ENCODE data around the gene FNTB. TPM values are rescaled to one million over a fixed set of nuclear protein-coding genes. Genes with fewer than 3 reads are reported as not detected.

FNTB gene
- total and polyA plus RNA-seq, 2 donors (not counting 1 experiment from before 2014, with no cell fraction given) = 6.6 to 10.2 TPM

DNA sequence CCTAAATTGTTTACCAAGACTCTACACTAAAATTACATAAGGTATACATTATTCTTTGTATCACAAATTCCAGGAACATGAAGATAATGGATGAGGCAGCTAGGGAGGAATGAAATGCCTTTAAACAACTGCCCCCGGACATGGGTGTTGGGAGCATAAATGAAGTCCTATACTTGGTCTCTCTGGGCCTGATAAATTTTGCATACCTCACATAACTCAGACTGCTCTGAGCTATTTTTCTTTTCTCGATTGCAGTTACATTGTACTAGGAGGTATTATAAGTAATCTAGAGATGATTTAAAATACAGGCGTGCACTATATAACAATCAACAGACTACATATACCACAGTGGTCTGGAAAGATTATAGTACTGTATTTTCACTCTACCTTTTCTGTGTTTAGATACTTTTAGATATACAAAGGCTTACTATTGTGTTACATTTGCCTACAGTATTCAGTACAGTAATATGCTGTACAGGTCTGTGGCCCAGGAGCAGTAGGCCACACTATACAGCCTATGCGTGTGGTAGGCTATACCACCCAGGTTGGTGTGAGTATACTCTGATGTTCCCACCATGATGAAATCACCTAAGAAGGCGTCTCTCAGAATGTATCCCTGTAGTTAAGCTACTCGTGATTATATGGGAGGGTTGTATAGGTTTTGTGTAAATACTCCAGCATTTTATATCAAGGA is 14.3 kb downstream of the FNTB start:
- Histone ChIP-seq H3K9me3 (ENCODE audit: control extremely low read depth in 1 of 3, control insufficient read depth in 2 of 3, insufficient read depth in 1 of 3, low read length in 2 of 3) (no peaks in the 10 kb centered on the region), H3K9ac (ENCODE audit: low read length) (no peak overlapping the region), H3K36me3 (replicated peaks in 1 of 2; ENCODE audit: control extremely low read depth in 1 of 2, control insufficient read depth in 1 of 2, extremely low read depth in 1 of 2, insufficient read depth in 2 of 2, low read length in 1 of 2) (no peaks in the 10 kb centered on the region), H3K79me2 (ENCODE audit: control insufficient read depth, insufficient read depth, low read length) (peaks cover 16% of the 10 kb centered on the region), H3K4me2 (replicated peaks; ENCODE audit: low read depth, low read length, poor library complexity, severe bottlenecking) (no peak overlapping the region), H4K20me1 (ENCODE audit: control insufficient read depth, insufficient read depth, low read length, poor library complexity, severe bottlenecking) (no peaks in the 10 kb centered on the region), H3K4me1 (ENCODE audit: control insufficient read depth in 2 of 2, insufficient read depth in 2 of 2, low read length in 2 of 2) (no peaks in the 10 kb centered on the region), H3K27ac (ENCODE audit: low read length in 2 of 2) (no peak overlapping the region), H3K4me3 (ENCODE audit: control extremely low read depth in 1 of 5, extremely low read depth in 1 of 5, insufficient read depth in 1 of 5, low read depth in 2 of 5, low read length in 4 of 5) (no peak overlapping the region), H2AFZ (ENCODE audit: insufficient read depth, low read depth, low read length, poor library complexity, severe bottlenecking) (no peak overlapping the region), H3K27me3 (replicated peaks in 1 of 4; ENCODE audit: control extremely low read depth in 1 of 4, control insufficient read depth in 3 of 4, insufficient read depth in 4 of 4, low read length in 3 of 4) (no peaks in the 10 kb centered on the region)
- H3K4me3 Mint-ChIP-seq = no peak overlapping the region
- CTCF ChIA-PET = no interaction called here
- peaks cover 3% of the 10 kb centered on the region for H3K4me1 Mint-ChIP-seq
- TF ChIP-seq, protein P1, sequence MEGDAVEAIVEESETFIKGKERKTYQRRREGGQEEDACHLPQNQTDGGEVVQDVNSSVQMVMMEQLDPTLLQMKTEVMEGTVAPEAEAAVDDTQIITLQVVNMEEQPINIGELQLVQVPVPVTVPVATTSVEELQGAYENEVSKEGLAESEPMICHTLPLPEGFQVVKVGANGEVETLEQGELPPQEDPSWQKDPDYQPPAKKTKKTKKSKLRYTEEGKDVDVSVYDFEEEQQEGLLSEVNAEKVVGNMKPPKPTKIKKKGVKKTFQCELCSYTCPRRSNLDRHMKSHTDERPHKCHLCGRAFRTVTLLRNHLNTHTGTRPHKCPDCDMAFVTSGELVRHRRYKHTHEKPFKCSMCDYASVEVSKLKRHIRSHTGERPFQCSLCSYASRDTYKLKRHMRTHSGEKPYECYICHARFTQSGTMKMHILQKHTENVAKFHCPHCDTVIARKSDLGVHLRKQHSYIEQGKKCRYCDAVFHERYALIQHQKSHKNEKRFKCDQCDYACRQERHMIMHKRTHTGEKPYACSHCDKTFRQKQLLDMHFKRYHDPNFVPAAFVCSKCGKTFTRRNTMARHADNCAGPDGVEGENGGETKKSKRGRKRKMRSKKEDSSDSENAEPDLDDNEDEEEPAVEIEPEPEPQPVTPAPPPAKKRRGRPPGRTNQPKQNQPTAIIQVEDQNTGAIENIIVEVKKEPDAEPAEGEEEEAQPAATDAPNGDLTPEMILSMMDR (IDR thresholded peaks at IDR 0.05) = no peak
- no peak for TF ChIP-seq EZH2 (IDR thresholded peaks at IDR 0.05; ENCODE audit: borderline replicate concordance, insufficient read depth, low read depth, low read length, poor library complexity, severe bottlenecking)
- ATAC-seq (ENCODE audit: low read depth) = no peak
- POLR2A ChIA-PET = interaction anchor here (0.7 kb wide), 1 partner anchor 77 kb away, joined by 3 read pairs; no protein-coding TSS in a partner anchor
- WGBS (ENCODE audit: insufficient coverage) = no CpG with 5 or more reads among the region's 6 CpGs
- H3K27me3 Mint-ChIP-seq = no peaks in the 10 kb centered on the region
- no peaks in the 10 kb centered on the region for H3K9me3 Mint-ChIP-seq (ENCODE audit: insufficient read depth)
- intact Hi-C loops (cut with micrococcal nuclease) = no loop called here
- no peak overlapping the region for H3K27ac Mint-ChIP-seq
- DNase-seq = no peak

DNA sequence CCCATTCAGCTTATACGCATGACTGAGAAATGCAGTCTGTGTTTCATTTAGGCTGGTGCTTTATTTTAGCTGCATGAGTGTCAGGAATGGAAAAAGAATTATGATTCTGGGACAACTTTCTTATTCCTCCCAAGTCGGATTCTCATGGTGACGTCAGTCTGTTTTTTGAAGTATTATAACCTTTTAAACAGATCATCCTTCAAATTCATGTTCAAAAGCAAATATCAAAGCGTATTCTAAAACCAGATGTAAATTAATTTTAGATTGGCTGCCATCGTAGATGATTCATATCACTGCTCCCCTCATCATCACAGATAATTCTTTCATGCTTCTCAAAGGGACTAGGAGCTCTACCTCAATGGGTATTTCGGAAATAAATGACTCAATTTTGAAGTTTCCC is 15.0 kb downstream of the FNTB start:
- H3K27me3 Mint-ChIP-seq = no peaks in the 10 kb centered on the region
- H4K20me1 ChIP-seq (ENCODE audit: control insufficient read depth, insufficient read depth, low read length, poor library complexity, severe bottlenecking) = no peaks in the 10 kb centered on the region
- POLR2A ChIA-PET = no interaction called here
- no peak overlapping the region for H2AFZ ChIP-seq (ENCODE audit: insufficient read depth, low read depth, low read length, poor library complexity, severe bottlenecking)
- WGBS (ENCODE audit: insufficient coverage) = no CpG with 5 or more reads among the region's 6 CpGs
- no peaks in the 10 kb centered on the region for H3K36me3 ChIP-seq (replicated peaks in 1 of 2; ENCODE audit: control extremely low read depth in 1 of 2, control insufficient read depth in 1 of 2, extremely low read depth in 1 of 2, insufficient read depth in 2 of 2, low read length in 1 of 2)
- no peak overlapping the region for H3K9ac ChIP-seq (ENCODE audit: low read length)
- no peak overlapping the region for H3K4me3 Mint-ChIP-seq
- CTCF ChIA-PET = no interaction called here
- H3K9me3 ChIP-seq (ENCODE audit: control extremely low read depth in 1 of 3, control insufficient read depth in 2 of 3, insufficient read depth in 1 of 3, low read length in 2 of 3) = no peaks in the 10 kb centered on the region
- H3K27ac Mint-ChIP-seq = no peak overlapping the region
- ATAC-seq (ENCODE audit: low read depth) = no peak
- H3K9me3 Mint-ChIP-seq (ENCODE audit: insufficient read depth) = no peaks in the 10 kb centered on the region
- no peak for DNase-seq
- H3K27ac ChIP-seq (ENCODE audit: low read length in 2 of 2) = no peak overlapping the region
- TF ChIP-seq, protein P1 (IDR thresholded peaks at IDR 0.05) = no peak
- TF ChIP-seq EZH2 (IDR thresholded peaks at IDR 0.05; ENCODE audit: borderline replicate concordance, insufficient read depth, low read depth, low read length, poor library complexity, severe bottlenecking) = no peak
- peaks cover 12% of the 10 kb centered on the region for H3K79me2 ChIP-seq (ENCODE audit: control insufficient read depth, insufficient read depth, low read length)
- H3K4me1 Mint-ChIP-seq = peaks cover 3% of the 10 kb centered on the region
- intact Hi-C loops (cut with micrococcal nuclease) = no loop called here
- no peaks in the 10 kb centered on the region for H3K4me1 ChIP-seq (ENCODE audit: control insufficient read depth in 2 of 2, insufficient read depth in 2 of 2, low read length in 2 of 2)
- no peak overlapping the region for H3K4me3 ChIP-seq (ENCODE audit: control extremely low read depth in 1 of 5, extremely low read depth in 1 of 5, insufficient read depth in 1 of 5, low read depth in 2 of 5, low read length in 4 of 5)
- H3K4me2 ChIP-seq (replicated peaks; ENCODE audit: low read depth, low read length, poor library complexity, severe bottlenecking) = no peak overlapping the region
- no peaks in the 10 kb centered on the region for H3K27me3 ChIP-seq (replicated peaks in 1 of 4; ENCODE audit: control extremely low read depth in 1 of 4, control insufficient read depth in 3 of 4, insufficient read depth in 4 of 4, low read length in 3 of 4)
